ENCODE measurements around the gene HCN2.

DNA sequence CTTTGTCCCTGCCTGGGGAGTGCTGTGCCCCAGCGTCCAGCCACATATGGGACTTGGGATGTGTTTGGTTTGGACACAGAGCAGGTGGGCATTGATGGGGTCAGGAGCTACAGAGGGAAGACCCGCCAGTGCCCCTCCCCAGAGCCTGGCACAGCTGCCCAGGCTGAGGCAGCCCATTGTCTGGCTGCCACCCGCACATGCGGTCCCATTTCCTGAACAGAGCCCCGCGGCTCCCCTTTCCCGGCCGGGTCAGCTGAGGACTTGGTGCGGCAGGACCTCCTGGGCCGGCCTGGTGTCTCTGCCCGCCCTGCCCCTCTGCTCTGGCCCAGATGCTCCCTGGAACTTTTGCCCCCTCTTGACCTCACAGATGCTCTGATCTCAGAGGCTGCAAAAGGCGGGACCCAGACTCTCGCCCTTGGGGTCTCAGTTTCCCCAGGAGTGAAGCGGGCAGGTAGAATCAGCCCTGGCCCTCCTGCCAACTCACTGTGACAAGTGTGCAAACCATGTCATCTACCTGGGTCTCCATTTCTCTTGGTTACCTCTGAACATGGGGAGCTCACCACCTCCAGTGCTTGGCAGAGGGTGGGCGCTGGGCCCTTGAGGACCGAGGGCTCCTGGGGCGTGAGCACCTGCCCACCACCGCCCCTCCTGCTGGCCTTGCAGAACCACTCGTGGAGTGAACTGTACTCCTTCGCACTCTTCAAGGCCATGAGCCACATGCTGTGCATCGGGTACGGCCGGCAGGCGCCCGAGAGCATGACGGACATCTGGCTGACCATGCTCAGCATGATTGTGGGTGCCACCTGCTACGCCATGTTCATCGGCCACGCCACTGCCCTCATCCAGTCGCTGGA is 17.8 kb downstream of the HCN2 start:
- TF ChIP-seq CTCF (IDR thresholded peaks at IDR 0.05) = no peak
- no peak for TF ChIP-seq POLR2A (IDR thresholded peaks at IDR 0.05)
